Measurements from ENCODE around the gene CDKL2.

DNA sequence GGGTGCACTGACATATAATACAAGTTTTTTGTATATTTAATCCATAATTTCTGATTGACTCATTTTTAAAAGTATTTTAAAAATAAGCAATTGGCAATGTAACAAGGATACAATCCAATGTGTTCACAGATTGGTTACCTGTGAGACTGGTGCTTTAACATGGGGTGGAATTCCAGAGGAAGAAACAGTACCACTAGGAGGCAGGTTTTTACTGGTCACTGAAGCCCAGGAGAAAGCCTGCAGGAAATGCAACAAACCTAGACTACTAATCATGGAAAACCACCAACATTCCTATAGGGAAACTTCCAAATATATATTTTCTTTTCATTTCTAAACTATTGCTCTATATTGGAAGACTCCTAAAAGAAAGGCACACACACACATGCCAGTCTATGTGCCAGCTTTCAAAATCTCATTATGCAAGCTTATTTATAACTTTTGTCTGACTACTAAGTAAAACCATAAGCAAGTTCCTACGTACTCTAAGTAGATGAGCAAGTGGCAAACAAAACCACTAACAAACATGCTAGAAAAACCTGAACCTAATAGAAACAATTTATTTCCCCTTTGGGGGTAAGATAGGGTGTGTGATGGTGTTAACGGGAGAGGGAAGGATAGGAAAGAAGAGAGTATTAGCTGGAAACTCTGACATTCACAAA is 23.6 kb upstream of the CDKL2 start:
- TF ChIP-seq EP300 (conservative IDR thresholded peaks at IDR 0.05; ENCODE audit: poor library complexity, severe bottlenecking) (no peak), CTCF (IDR thresholded peaks at IDR 0.05; ENCODE audit: poor library complexity, severe bottlenecking) (peak; percentile 32)

Data from neural cell (in vitro differentiated cells).